Epithelial cell of esophagus (primary cell): ENCODE data around the gene PLEKHH2.

ENCODE experiments used
- DNase-seq: peaks from one replicate; pipeline ENCODE4 v3.0.0; 2010; ENCODE audit warnings: low read depth
- H3K4me3 ChIP-seq: 2 replicates; pipeline ENCODE4 v1.5.1; 2011; ENCODE audit warnings: mild to moderate bottlenecking, low read length, control low read depth
- CTCF ChIP-seq: IDR thresholded peaks from 2 replicates; pipeline ENCODE4 v1.5.1; 2011; ENCODE audit warnings: low read depth, mild to moderate bottlenecking, low read length, control low read depth, inconsistent platforms; ENCODE audit not compliant: insufficient read depth; ENCODE audit errors: missing control alignments

PLEKHH2 gene

DNA sequence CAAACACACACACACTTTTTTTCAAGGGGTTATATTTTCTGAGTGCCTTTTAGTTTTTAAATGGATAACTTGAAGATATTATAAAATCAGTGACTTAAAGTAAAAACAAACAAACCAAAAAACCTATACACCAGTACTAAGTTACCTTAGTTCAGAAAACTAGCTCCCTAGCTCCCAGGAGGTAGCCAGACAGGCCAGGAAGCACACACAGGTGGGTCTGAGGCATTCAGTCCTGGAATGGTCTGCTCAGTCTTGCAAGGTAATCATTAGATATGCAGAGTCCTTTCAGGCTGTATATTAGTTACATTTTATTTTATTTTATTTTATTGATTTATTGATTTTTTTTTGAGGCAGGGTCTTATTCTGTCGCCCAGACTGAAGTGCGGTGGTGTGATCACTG lies 126.0 kb downstream of the PLEKHH2 start:
- DNase-seq, result no peak
- H3K4me3 ChIP-seq, result no peak overlapping the region
- no peak for TF ChIP-seq CTCF

DNA sequence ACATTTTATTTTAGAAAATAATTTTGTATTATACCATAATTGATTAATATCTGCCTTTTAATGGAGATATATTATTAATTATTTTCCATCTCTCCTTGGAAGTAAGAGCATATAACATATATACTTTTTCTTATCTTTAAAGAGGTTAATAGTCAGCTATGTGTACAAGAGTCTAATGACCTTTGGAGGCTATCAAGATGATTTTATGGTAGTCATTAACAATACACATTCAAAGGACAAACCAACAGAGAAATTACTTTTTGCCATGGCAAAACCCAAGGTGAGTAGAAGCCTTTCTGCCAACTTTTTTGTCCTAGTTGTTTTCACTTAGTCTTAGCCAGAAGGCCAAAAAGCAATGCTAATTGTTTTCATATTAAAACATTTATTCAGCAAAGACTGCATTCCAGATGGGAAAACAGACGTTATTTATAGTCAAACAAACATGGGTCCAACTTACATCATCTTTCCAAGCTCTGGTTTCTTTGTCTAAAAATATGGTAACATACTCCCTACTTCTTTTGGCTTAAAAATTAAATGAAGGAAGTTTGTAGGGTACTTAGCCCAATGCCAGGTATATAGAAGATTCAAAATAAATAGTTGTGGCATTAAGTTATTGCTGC lies 127.1 kb downstream of the PLEKHH2 start:
- DNase-seq, result no peak
- H3K4me3 ChIP-seq, result no peak overlapping the region
- no peak for TF ChIP-seq CTCF

GRCh38 chr2:43766006-43766405 lies 128.9 kb downstream of the PLEKHH2 start:
- no peak for TF ChIP-seq CTCF
- H3K4me3 ChIP-seq, result no peak overlapping the region

DNA sequence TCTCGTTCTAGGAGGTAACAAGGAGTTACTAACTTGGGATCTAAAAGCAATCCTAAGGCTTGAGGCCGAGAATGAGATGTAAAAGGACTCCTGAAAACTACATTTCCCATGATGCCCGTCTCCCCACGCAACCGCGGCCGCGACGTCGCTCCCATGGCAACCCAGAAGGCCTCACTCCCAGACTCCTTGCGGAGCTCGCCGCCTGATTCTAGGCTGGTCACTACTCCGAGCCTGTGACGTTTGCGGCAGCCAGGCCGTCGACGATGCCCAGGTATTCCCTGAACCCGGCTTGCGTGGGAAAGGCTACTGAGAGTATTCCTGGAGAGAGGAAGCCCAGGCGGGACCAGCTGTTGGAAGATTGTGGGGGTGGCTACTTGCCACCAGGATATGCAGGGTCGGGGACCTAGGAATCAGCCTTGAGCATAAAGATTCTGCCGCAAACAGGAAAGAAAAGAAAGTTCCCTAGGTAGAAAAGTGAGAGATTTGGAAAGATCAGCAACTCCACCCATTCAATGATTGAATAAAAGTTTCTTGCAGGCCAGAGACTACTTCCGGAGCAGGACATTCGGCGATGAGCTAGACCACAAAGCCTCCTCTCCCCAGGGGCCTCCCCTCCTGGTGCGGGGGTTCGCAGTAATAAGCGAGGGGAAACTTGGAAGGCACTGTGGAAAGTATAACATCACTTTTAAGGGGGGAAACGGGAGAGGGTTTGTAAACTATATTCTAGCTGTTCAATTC lies 137.0 kb downstream of the PLEKHH2 start, which contains the start of gene DYNC2LI1:
Gene DYNC2LI1, plus strand, starts transcription at position 164 of the 738 bp plus-strand sequence. Its CDS starts 100 bp downstream, at position 264.
- peak within 1 kb of the TSS; percentile 64 for H3K4me3 ChIP-seq
- no peak for TF ChIP-seq CTCF

More at GRCh38 chr2:43766006-43766405, 128.9 kb downstream of the PLEKHH2 start:
- peak; percentile 64 for DNase-seq

GRCh38 chr2:43774617-43775016 lies 137.6 kb downstream of the PLEKHH2 start:
- H3K4me3 ChIP-seq, result peak overlapping the region; percentile 64

More for the DNA sequence above, 137.0 kb downstream of the PLEKHH2 start, which contains the start of gene DYNC2LI1:
- DNase-seq, result peak; percentile 94

GRCh38 chr2:43776324-43776723 lies 139.3 kb downstream of the PLEKHH2 start:
- no peak for DNase-seq
- no peak overlapping the region for H3K4me3 ChIP-seq
- no peak for TF ChIP-seq CTCF

More at GRCh38 chr2:43774617-43775016, 137.6 kb downstream of the PLEKHH2 start:
- no peak for DNase-seq
- TF ChIP-seq CTCF, result no peak
